AG04450 (cell line): Measurements from ENCODE around the gene NACC2. TPM values are rescaled to one million over a fixed set of nuclear protein-coding genes. Genes with fewer than 3 reads are reported as not detected.

ENCODE experiments used
- CTCF ChIA-PET: fragments of 300-600, 350-600 bp; formaldehyde crosslinking; extraction: SDS; loops from one replicate; lab custom pipeline; 2022; ENCODE audit warnings: antibody characterized with exemption, inconsistent platforms; lab: Charles Lee
- POLR2A ChIA-PET: fragments of 350-600 bp; formaldehyde crosslinking; extraction: SDS; loops from one replicate; lab custom pipeline; 2021; ENCODE audit warnings: antibody characterized with exemption, inconsistent platforms; lab: Yijun Ruan, JAX
- DNase-seq: peaks from one replicate; pipeline ENCODE4 v3.0.0-alpha.2; 2011; ENCODE audit warnings: low read depth, low spot score
- H3K27ac ChIP-seq: one replicate; pipeline ENCODE4 v1.5.1; 2012; ENCODE audit warnings: low read depth, low read length, control low read depth
- H3K27me3 ChIP-seq: one replicate; pipeline ENCODE4 v1.6.0; 2012; ENCODE audit warnings: low read length; ENCODE audit not compliant: control insufficient read depth, insufficient read depth
- H3K4me3 ChIP-seq: 2 replicates; pipeline ENCODE4 v1.5.1; 2011; ENCODE audit warnings: mild to moderate bottlenecking, low read depth, low read length, control low read depth
- H3K9me3 ChIP-seq: 2 replicates; pipeline ENCODE4 v1.5.1; 2012; ENCODE audit warnings: low read length; ENCODE audit not compliant: control insufficient read depth, insufficient read depth
- polyA plus RNA-seq: library from polyadenylated mRNA; depleted of rRNA; stranded (reverse); fragments of >200 nt; gene quantifications from 2 replicates; pipeline ENCODE4 v1.2.3, GENCODE V29; 2011
- TF ChIP-seq, protein P1 (sequence below): IDR thresholded peaks from 2 replicates; pipeline ENCODE4 v1.5.1; 2011; ENCODE audit warnings: low read depth, low read length, control low read depth, inconsistent platforms

Gene NACC2
- polyA plus RNA-seq, 1 experiment: 11.7 TPM

DNA sequence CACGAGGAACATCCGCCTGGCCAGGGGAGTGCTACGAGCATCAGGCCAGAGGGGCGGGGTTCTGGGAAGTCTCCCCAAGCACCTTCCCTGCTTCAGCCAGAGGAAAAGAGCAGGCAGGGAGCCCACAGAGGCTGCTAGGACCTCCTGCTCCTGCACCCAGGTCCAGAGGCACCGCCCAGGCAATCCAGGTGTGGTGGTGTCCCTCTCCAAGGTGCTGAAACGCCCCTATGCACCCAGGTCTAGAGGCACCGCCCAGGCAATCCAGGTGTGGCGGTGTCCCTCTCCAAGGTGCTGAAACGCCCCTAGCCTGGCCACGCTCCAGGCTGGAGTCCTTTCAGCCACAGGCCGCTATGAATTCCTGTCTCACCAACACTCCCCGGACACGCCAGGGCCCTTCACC is 123.2 kb downstream of the NACC2 start:
- no peak for DNase-seq
- TF ChIP-seq, protein P1, sequence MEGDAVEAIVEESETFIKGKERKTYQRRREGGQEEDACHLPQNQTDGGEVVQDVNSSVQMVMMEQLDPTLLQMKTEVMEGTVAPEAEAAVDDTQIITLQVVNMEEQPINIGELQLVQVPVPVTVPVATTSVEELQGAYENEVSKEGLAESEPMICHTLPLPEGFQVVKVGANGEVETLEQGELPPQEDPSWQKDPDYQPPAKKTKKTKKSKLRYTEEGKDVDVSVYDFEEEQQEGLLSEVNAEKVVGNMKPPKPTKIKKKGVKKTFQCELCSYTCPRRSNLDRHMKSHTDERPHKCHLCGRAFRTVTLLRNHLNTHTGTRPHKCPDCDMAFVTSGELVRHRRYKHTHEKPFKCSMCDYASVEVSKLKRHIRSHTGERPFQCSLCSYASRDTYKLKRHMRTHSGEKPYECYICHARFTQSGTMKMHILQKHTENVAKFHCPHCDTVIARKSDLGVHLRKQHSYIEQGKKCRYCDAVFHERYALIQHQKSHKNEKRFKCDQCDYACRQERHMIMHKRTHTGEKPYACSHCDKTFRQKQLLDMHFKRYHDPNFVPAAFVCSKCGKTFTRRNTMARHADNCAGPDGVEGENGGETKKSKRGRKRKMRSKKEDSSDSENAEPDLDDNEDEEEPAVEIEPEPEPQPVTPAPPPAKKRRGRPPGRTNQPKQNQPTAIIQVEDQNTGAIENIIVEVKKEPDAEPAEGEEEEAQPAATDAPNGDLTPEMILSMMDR: no peak
- no peak overlapping the region for H3K4me3 ChIP-seq
- POLR2A ChIA-PET: no interaction called here
- CTCF ChIA-PET: no interaction called here
- peaks cover 19% of the 10 kb centered on the region for H3K27me3 ChIP-seq
- H3K9me3 ChIP-seq: peaks cover 2% of the 10 kb centered on the region; the same call in 1 of the 2 replicates
- H3K27ac ChIP-seq: no peak overlapping the region

DNA sequence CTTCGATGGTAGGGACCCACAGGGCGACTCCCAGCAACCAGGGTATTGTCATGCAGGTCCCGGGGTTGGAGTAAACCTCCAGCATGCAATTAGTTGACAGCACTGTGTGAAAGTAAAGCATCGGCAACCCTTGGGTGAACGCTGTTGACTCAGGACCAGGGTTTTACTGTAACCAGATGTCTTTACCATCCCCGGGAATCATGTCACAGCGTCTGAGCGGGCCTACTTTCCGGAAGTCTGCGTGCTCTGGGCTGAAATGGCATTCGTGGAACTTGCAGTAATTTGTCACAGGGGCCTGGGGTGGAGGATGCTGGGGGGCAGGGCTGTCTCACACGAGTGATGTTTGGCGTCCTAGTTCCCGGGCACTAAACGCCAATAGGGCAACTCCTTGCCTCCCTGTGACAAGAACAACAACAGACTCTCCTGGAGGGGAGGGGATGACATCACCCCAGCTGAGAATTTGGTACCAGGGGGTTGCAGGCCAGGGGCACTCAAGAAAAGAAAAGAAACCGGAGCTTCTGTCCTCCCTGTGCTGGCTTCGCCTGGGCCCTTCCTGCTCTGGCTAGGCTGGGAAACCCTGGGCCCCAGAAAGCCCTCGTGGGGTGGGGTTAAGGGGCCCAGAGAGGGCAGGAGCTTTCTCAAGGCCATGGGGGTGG is 123.8 kb downstream of the NACC2 start:
- Histone ChIP-seq H3K27me3 (peaks cover 19% of the 10 kb centered on the region), H3K9me3 (peaks cover 2% of the 10 kb centered on the region; the same call in 1 of the 2 replicates), H3K4me3 (no peak overlapping the region), H3K27ac (no peak overlapping the region)
- CTCF ChIA-PET: interaction anchor here (1.4 kb wide), 1 partner anchor 151 kb away, joined by 8 read pairs; no protein-coding TSS in a partner anchor
- POLR2A ChIA-PET: no interaction called here
- no peak for DNase-seq
- TF ChIP-seq, protein P1: no peak

DNA sequence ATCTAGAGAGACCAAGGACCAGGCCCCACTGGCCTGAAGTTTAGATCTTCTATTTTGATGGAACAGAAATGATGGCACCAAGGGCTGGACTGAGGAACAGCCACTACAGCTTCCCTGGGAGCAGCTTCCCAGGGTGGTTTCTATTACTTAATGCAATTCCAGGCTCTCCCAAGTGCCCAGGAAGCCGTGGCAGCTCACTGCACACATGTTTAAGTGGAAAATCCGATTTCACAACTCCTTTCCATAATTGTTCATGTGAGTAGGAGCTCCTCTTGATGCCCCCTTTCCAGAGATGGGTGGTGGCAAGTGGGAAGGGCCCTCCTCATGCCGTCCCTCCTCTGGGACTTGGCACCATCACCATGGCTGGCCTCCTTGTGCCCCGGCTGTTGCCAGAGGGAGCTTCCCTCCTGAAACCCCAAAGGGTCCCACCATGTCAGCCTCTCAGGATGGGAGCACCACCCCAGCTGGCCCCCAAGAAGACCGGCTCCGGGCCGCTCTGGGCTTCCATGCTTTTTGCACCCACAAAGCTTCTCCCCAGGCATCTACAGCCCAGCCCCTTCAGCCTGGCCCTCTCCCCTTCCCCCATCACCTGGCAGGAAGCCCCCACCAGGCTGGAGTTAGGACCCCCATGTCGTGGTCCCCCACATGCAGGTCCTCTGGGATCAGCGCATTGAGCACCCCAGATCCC is 124.8 kb downstream of the NACC2 start:
- CTCF ChIA-PET: interaction anchor here (1.0 to 1.5 kb wide), 3 partner anchors 44 to 152 kb away, joined by 3 to 8 read pairs (median 3); no protein-coding TSS in a partner anchor
- peaks cover 2% of the 10 kb centered on the region; the same call in 1 of the 2 replicates for H3K9me3 ChIP-seq
- DNase-seq: no peak
- POLR2A ChIA-PET: no interaction called here
- no peak overlapping the region for H3K4me3 ChIP-seq
- no peak overlapping the region for H3K27ac ChIP-seq
- TF ChIP-seq, protein P1: no peak
- peaks cover 19% of the 10 kb centered on the region for H3K27me3 ChIP-seq

DNA sequence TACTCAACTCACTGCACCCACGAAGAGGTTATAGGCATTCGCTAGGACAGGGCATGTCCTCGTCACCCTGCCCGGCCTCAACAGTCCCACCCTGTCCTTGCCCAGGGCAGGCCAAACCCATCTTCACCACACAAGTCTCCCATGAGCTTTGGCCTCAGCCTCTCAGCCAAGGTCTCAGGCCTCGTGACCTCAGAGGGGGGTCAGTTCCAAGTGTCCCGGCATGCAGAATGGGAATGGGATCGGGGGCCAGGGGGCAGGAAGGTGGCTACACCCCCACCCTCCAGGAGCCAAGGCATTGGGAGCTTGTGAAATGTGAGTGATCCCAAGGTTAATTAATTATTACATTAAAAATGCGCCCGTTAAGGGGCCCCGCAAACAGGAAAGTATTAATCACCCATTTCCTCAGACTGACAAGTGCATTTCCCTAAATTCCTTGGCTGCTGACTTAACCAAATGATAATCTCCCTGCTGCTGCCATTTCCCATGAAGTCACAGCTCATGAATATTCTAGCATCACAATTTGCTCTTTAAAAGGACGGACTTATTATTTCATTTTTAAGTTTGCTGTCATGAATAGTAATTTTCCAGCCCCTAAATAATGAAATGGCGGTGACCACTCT is 125.9 kb downstream of the NACC2 start:
- TF ChIP-seq, protein P1: no peak
- DNase-seq: no peak
- Histone ChIP-seq H3K4me3 (no peak overlapping the region), H3K27me3 (peaks cover 22% of the 10 kb centered on the region), H3K27ac (no peak overlapping the region), H3K9me3 (peaks cover 2% of the 10 kb centered on the region; the same call in 1 of the 2 replicates)
- POLR2A ChIA-PET: no interaction called here
- CTCF ChIA-PET: interaction anchor here (0.6 to 1.5 kb wide), 4 partner anchors 45 to 163 kb away, joined by 3 to 5 read pairs (median 3); no protein-coding TSS in a partner anchor
